NCI-H1436 treated with DMSO at 0.1 percent for 48 hours (cell line): ENCODE results near the gene PDE9A.
"Not testable (repeated sequence)": the region's sequence is repeated elsewhere in the genome, so short reads cannot be mapped to it uniquely, and the experiment has no call there.

Experiments used
- DNase-seq: peaks from one replicate; lab custom pipeline; 2025; lab: John Stamatoyannopoulos, UW

Gene PDE9A

GRCh38 chr21:42708107-42708506 is 54.7 kb downstream of the PDE9A start:
- DNase-seq, result no peak

- not testable (repeated sequence) for DNase-seq
Observed at GRCh38 chr21:42708916-42709315, 55.5 kb downstream of the PDE9A start.

- no peak for DNase-seq
Observed at GRCh38 chr21:42711667-42712066, 58.2 kb downstream of the PDE9A start.

DNA sequence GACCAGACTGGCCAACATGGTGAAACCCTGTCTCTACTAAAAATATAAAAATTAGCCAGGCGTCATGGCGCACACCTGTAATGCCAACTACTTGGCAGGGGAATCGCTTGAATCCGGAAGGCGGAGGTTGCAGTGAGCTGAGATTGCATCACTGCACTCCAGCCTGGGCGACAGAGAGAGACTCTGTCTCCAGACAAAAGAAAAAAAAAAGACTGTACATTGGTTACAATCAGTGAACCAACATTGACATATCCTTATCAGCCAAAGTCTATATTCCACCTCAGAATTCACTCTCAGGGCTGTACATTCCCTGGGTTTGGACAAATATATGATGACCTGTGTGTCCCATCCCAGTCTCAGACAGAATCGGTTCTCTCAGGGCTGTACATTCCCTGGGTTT is 62.0 kb downstream of the PDE9A start:
- DNase-seq, result not testable (repeated sequence)

DNA sequence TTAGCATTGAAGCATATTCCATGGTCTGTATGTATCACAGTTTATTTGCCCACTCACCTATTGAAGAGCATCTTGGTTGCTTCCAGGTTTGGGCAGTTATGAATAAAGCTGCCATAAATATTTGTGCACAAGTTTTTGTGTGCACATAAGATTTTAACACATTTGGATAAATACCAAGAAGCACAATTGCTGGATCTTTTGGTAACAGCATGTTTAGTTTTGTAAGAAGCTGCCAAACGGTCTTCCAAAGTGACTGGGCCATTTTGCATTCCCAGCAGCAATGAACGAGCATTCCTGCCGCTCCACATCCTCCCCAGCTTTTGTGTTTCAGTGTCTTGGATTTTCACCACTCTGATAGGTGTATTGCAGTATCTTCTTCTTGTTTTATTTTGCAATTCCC is 62.7 kb downstream of the PDE9A start:
- no peak for DNase-seq

DNA sequence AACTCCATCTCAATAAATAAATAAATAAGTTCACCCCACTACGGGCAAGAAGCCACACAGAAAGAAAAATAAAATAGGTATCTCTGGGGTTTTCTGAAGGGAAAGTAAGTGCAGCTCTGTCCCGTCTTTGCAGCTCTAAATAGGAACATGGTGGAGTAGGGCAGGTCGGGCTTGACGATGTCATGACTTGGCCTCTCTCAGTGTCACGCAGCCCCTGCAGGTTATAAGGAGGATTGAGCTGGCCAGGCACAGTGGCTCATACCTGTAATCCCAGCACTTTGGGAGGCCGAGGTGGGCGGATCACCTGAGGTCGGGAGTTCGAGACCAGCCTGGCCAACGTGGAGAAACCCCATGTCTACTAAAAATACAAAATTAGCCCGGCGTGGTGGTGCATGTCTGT is 67.1 kb downstream of the PDE9A start:
- not testable (repeated sequence) for DNase-seq

- DNase-seq, result no peak
Observed at GRCh38 chr21:42721341-42721824, 68.0 kb downstream of the PDE9A start.

DNA sequence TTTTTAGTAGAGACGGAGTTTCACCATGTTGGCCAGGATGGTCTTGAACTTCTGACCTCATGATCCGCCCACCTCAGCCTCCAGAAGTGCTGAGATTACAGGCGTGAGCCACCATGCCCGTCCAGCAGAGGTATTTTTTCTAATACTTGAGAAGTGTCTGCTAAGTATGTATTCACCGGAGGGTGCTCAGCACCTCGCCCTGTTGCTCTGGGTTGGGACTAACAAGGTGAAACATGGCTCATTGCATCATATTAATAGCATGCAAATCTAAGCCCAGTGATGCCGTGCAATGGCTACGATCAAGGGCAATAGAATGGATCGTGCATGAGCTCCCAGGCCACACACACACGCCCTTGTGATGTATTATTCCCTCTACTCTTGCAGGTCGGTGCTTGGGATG is 68.7 kb downstream of the PDE9A start:
- no peak for DNase-seq

DNA sequence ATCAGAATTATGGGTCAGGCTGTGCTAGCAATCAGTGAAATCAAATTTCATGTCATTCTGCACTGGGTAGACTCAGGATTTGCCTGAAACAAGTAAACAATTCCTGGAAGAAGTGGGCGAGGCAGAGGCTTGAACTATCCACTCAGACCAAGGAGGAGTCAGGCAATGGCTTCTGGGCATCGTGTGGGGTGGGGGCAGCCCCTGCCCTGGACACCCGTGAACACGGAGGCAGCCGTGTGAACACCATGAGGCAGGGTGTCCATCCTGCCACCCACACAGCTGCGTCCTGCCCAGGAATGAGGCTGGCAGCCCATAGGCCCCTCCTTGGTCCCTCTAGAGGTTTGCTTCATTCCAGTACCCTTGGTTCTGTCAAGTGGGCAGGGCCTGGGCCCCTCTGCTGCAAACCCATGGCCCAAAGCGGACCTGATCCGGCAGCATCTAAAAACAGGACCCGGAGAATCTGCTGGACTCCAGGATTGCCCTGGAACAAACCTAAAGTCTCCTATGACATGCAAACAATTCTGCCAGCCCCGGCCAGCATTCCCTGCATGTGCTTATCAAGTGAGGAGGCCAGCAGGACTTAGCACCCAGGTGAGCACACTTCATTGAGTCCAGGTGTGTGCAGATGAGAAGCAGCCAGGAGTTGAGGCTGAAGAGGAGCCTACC is 69.5 kb downstream of the PDE9A start:
- DNase-seq, result no peak

GRCh38 chr21:42724226-42724920 is 71.0 kb downstream of the PDE9A start:
- no peak for DNase-seq

GRCh38 chr21:42725416-42725930 is 72.1 kb downstream of the PDE9A start:
- DNase-seq, result no peak

GRCh38 chr21:42731264-42732032 is 78.0 kb downstream of the PDE9A start:
- DNase-seq, result no peak

DNA sequence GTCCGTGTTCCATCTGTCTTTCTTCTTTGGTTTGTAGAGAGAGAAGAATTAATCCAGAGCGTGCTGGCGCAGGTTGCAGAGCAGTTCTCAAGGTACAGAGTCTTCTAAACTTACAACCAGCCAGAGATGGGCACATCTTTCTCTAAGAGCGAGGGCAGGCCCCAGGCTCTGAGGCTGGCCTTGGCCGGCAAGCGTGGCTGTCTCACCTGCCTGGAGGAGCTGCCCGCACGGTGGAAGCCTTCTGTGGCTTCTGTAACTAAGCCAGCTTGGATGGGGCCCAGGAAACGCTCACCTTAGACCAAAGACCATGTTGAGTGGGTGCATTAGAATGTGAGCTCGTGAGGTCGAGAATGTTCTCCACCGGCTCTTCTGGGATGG is 78.6 kb downstream of the PDE9A start:
- DNase-seq, result no peak

- no peak for DNase-seq
Observed at GRCh38 chr21:42733037-42733627, 79.7 kb downstream of the PDE9A start.

GRCh38 chr21:42733874-42734273 is 80.5 kb downstream of the PDE9A start:
- no peak for DNase-seq

- DNase-seq, result no peak
Observed at GRCh38 chr21:42734323-42734971, 81.0 kb downstream of the PDE9A start.

GRCh38 chr21:42735061-42735460 is 81.6 kb downstream of the PDE9A start:
- DNase-seq, result no peak

DNA sequence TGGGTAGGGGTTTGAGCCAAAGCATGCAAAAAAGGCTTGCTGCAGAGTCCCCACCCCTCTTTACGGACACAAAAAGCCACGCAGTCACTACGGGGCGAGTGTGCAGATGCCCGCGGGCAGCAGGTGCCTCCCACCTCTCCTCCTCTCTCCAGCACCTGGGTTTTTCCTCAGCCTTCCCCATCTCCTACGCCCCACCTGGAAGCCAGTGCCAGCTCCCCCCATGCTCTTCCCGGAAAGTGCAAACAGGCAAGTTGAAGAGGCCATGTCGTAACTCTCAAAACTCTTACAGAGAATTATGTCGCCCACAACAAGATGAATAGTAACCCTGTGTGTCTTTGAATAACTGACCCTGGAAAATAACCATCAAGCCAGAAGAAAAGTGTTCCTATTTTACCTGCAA is 82.5 kb downstream of the PDE9A start:
- DNase-seq, result no peak

DNA sequence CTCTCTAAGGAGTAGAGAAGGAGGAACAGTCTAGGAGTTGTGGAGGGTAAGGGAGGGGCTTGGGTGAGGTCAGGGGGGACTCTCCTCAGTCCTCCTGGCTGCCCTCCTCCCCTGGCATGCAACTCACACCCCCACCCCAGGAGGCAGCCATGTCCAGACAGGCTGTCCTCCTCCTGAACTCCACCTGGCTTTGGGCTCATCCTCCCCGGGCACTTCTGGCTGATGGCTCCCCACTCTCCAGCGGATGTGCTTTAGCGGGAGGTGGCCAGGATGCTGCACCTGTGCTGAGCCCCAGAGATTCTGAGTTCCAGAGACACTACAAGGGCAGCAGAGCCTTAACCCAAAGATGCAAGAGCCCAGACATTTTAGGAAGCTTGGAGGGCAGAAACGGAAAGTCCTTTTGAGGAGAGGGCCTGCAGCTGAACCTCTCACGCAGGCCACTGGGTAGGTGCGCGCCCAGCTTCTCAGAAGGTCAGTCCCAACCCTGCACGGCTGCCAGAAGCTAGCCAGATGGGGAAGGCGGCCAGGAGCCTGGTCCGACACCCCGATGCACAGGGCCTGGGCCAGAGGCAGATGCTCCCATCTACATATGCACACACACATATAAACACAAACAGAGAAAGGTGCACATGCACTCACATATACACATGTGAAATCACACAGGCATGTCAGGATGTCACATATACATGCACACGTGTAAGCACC is 83.4 kb downstream of the PDE9A start:
- no peak for DNase-seq

GRCh38 chr21:42737951-42738590 is 84.7 kb downstream of the PDE9A start:
- DNase-seq, result no peak
